Liver (tissue), 3 donors: ENCODE results near the gene ARHGEF1.

ENCODE experiments used
- ATF3 ChIP-seq: IDR thresholded peaks from 2 replicates; pipeline ENCODE4 v1.6.1; 2016; ENCODE audit warnings: antibody characterized with exemption
- JUND ChIP-seq, 2 donors: IDR thresholded peaks; 2 replicates each; pipeline ENCODE4 v1.6.1; 2016; ENCODE audit warnings: antibody characterized with exemption in 2 of 2
- SP1 ChIP-seq: IDR thresholded peaks from 2 replicates; pipeline ENCODE4 v1.6.1; 2018; ENCODE audit warnings: antibody characterized with exemption, mild to moderate bottlenecking
- TAF1 ChIP-seq: conservative IDR thresholded peaks from 2 replicates; pipeline ENCODE4 v1.6.1; 2016; ENCODE audit warnings: antibody characterized with exemption, mild to moderate bottlenecking
- TF ChIP-seq, protein P1 (sequence below): fragments of 150-350 bp; IDR thresholded peaks from 2 replicates; pipeline ENCODE4 v1.5.1; 2017; ENCODE audit warnings: improper control_type of control experiment, low read depth, low read length; ENCODE audit not compliant: missing input control
- donor health status: healthy.
- donor health status: healthy.

- TF ChIP-seq TAF1 (no peak), SP1 (no peak), JUND (IDR thresholded peaks at IDR 0.05) (no peak), ATF3 (no peak)
- TF ChIP-seq, protein P1, sequence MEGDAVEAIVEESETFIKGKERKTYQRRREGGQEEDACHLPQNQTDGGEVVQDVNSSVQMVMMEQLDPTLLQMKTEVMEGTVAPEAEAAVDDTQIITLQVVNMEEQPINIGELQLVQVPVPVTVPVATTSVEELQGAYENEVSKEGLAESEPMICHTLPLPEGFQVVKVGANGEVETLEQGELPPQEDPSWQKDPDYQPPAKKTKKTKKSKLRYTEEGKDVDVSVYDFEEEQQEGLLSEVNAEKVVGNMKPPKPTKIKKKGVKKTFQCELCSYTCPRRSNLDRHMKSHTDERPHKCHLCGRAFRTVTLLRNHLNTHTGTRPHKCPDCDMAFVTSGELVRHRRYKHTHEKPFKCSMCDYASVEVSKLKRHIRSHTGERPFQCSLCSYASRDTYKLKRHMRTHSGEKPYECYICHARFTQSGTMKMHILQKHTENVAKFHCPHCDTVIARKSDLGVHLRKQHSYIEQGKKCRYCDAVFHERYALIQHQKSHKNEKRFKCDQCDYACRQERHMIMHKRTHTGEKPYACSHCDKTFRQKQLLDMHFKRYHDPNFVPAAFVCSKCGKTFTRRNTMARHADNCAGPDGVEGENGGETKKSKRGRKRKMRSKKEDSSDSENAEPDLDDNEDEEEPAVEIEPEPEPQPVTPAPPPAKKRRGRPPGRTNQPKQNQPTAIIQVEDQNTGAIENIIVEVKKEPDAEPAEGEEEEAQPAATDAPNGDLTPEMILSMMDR = no peak
These were observed 29.1 kb downstream of the ARHGEF1 start for GRCh38 chr19:41911889-41912731.
